Cardiac muscle cell (in vitro differentiated cells and primary cell): ENCODE results near the gene SMIM35. TPM values are rescaled to one million over a fixed set of nuclear protein-coding genes. Genes with fewer than 3 reads are reported as not detected.

Source experiments
- DNase-seq, 2 donors: peaks; one replicate each; pipeline versions ENCODE4 v3.0.0 to v3.0.0-alpha.2; 2010 to 2017; ENCODE audit warnings: low read depth in 1 of 2, low spot score in 1 of 2
- H3K27ac ChIP-seq: fragments of 200-600 bp; sonication (generic); 2 replicates; pipeline ENCODE4 v1.5.1; 2016
- H3K27me3 ChIP-seq: fragments of 200-600 bp; sonication (generic); 2 replicates; pipeline ENCODE4 v1.6.0; 2016; ENCODE audit warnings: control low read depth
- H3K36me3 ChIP-seq: fragments of 200-600 bp; sonication (generic); 2 replicates; pipeline ENCODE4 v1.5.1; 2016; ENCODE audit warnings: control low read depth
- H3K4me1 ChIP-seq: fragments of 200-600 bp; sonication (generic); 2 replicates; pipeline ENCODE4 v1.8.1; 2017; ENCODE audit warnings: low read depth, mild to moderate bottlenecking, mixed run types
- H3K4me3 ChIP-seq: fragments of 200-600 bp; sonication (generic); 2 replicates; pipeline ENCODE4 v1.5.1; 2016; ENCODE audit warnings: mild to moderate bottlenecking
- H3K9me3 ChIP-seq: fragments of 200-600 bp; sonication (generic); 2 replicates; pipeline ENCODE4 v1.5.1; 2017; ENCODE audit warnings: low read depth, mild to moderate bottlenecking, control low read depth
- polyA plus RNA-seq: library from polyadenylated mRNA; unstranded; fragments of >200 nt; fragmentation: Nextera tagmentation; extraction: Ambion mirVana; gene quantifications from 2 replicates; pipeline ENCODE4 v1.2.1, GENCODE V29; 2016
- total RNA-seq: library from RNA; depleted of rRNA; stranded (reverse); fragments of >200 nt; gene quantifications from 2 replicates; pipeline ENCODE4 v1.2.3, GENCODE V29; 2016
- TF ChIP-seq, protein P1 (sequence below): IDR thresholded peaks from 2 replicates; pipeline ENCODE4 v1.5.1; 2012; ENCODE audit warnings: low read depth, mild to moderate bottlenecking, low read length

The SMIM35 gene
- total and polyA plus RNA-seq, 2 experiments from 2014 or later: not detected

DNA sequence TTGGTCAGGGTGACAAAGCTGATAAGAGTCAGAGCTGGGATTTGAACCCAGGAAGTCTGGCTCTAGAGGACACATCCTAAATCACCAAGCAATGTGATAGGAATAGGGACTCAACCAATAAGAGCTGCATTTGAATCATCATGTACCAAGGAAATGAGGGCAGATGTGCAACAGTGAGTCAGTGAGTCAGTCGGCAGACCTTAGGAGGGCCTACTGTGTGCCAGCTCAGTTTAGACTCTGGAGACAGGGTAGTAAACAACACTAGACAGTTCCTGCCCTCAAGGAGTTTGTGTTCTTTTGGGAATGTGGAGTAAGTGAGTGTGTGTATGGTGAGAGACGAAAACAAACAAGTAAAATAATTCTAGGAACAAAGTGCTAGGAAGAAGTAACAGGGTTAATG, 89.4 kb downstream of the SMIM35 start:
- no peak overlapping the region for H3K4me3 ChIP-seq
- H3K27me3 ChIP-seq: no peaks in the 10 kb centered on the region
- H3K9me3 ChIP-seq: no peaks in the 10 kb centered on the region
- DNase-seq: no peak
- no peaks in the 10 kb centered on the region for H3K36me3 ChIP-seq
- no peak overlapping the region for H3K27ac ChIP-seq
- TF ChIP-seq, protein P1, sequence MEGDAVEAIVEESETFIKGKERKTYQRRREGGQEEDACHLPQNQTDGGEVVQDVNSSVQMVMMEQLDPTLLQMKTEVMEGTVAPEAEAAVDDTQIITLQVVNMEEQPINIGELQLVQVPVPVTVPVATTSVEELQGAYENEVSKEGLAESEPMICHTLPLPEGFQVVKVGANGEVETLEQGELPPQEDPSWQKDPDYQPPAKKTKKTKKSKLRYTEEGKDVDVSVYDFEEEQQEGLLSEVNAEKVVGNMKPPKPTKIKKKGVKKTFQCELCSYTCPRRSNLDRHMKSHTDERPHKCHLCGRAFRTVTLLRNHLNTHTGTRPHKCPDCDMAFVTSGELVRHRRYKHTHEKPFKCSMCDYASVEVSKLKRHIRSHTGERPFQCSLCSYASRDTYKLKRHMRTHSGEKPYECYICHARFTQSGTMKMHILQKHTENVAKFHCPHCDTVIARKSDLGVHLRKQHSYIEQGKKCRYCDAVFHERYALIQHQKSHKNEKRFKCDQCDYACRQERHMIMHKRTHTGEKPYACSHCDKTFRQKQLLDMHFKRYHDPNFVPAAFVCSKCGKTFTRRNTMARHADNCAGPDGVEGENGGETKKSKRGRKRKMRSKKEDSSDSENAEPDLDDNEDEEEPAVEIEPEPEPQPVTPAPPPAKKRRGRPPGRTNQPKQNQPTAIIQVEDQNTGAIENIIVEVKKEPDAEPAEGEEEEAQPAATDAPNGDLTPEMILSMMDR: no peak
- peaks cover under 1% of the 10 kb centered on the region for H3K4me1 ChIP-seq

- H3K4me1 ChIP-seq: no peaks in the 10 kb centered on the region
- TF ChIP-seq, protein P1: no peak
- no peaks in the 10 kb centered on the region for H3K9me3 ChIP-seq
- DNase-seq: no peak
- no peaks in the 10 kb centered on the region for H3K36me3 ChIP-seq
- no peaks in the 10 kb centered on the region for H3K27me3 ChIP-seq
- H3K4me3 ChIP-seq: no peak overlapping the region
- no peak overlapping the region for H3K27ac ChIP-seq
Observed at GRCh38 chr11:117996058-117996457, 90.7 kb downstream of the SMIM35 start.

GRCh38 chr11:117995472-117995871, 91.3 kb downstream of the SMIM35 start:
- DNase-seq: no peak
- no peak overlapping the region for H3K4me3 ChIP-seq
- no peaks in the 10 kb centered on the region for H3K4me1 ChIP-seq
- H3K27me3 ChIP-seq: no peaks in the 10 kb centered on the region
- no peak overlapping the region for H3K27ac ChIP-seq
- TF ChIP-seq, protein P1: no peak
- H3K36me3 ChIP-seq: no peaks in the 10 kb centered on the region
- no peaks in the 10 kb centered on the region for H3K9me3 ChIP-seq

- H3K9me3 ChIP-seq: no peaks in the 10 kb centered on the region
- no peak overlapping the region for H3K4me3 ChIP-seq
- H3K4me1 ChIP-seq: no peaks in the 10 kb centered on the region
- no peak overlapping the region for H3K27ac ChIP-seq
- H3K27me3 ChIP-seq: peaks cover 4% of the 10 kb centered on the region
- TF ChIP-seq, protein P1: no peak
- DNase-seq: no peak
- no peaks in the 10 kb centered on the region for H3K36me3 ChIP-seq
Observed at GRCh38 chr11:117993988-117994745, 92.6 kb downstream of the SMIM35 start.

DNA sequence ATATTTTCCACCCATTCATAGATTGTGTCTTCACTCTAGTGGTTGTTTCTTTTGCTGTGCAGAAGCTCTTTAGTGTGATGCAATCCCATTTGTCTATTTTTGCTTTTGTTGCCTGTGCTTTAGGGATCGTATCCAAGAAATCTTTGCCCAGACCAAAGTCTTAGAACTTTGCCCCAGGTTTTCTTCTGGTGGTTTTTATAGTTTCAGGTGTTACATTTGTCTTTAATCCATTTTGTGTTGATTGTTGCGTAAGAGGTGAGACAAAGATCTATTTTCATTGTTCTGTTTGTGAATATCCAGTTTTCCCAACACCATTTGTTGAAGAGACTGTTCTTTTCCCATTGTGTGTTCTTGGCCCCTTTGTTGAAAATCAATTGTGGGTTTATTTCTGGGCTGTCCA, 94.1 kb downstream of the SMIM35 start:
- H3K4me1 ChIP-seq: no peaks in the 10 kb centered on the region
- H3K36me3 ChIP-seq: no peaks in the 10 kb centered on the region
- DNase-seq: no peak
- no peak overlapping the region for H3K4me3 ChIP-seq
- H3K27ac ChIP-seq: no peak overlapping the region
- TF ChIP-seq, protein P1: no peak
- H3K9me3 ChIP-seq: no peaks in the 10 kb centered on the region
- H3K27me3 ChIP-seq: peaks cover 18% of the 10 kb centered on the region
